HEK293 (cell line): ENCODE data around the gene CTDNEP1.
A peak's percentile ranks its signal among the peaks of the same experiment; 100 is the strongest.

Experiments
- CTCF ChIA-PET: fragments of 350-600 bp; formaldehyde crosslinking; extraction: SDS; loops from one replicate; lab custom pipeline; 2021; ENCODE audit warnings: antibody characterized with exemption; lab: Yijun Ruan, JAX
- POLR2A ChIA-PET: fragments of 300-600 bp; formaldehyde crosslinking; extraction: SDS; loops from one replicate; lab custom pipeline; 2020; ENCODE audit warnings: antibody characterized with exemption, inconsistent platforms; lab: Yijun Ruan, JAX
- H3K27ac ChIP-seq: fragments of 200-500 bp; sonication (Bioruptor generic); 2 replicates; pipeline ENCODE4 v1.5.1; 2014; ENCODE audit warnings: low read depth, low read length, control low read depth, inconsistent platforms; ENCODE audit errors: extremely low read depth
- H3K36me3 ChIP-seq, 2 experiments: fragments of 200-500 bp in 1 of 2; sonication (Bioruptor generic) in 1 of 2; 1 replicate in 1 of 2; 2 replicates in 1 of 2; pipeline ENCODE4 v1.5.1; 2014 to 2017; ENCODE audit warnings: inconsistent platforms in 2 of 2, low read length in 2 of 2; ENCODE audit not compliant: control insufficient read depth in 2 of 2, insufficient read depth in 1 of 2
- H3K4me1 ChIP-seq: fragments of 200-500 bp; sonication (Bioruptor generic); 2 replicates; pipeline ENCODE4 v1.5.1; 2014; ENCODE audit warnings: mild to moderate bottlenecking, low read length, inconsistent platforms; ENCODE audit not compliant: control insufficient read depth, insufficient read depth
- H3K4me3 ChIP-seq: 2 replicates; pipeline ENCODE4 v1.5.1; 2011; ENCODE audit warnings: low read depth, mild to moderate bottlenecking, control low read depth, low read length, moderate library complexity
- H3K9me3 ChIP-seq: fragments of 200-500 bp; sonication (Bioruptor generic); 2 replicates; pipeline ENCODE4 v1.5.1; 2014; ENCODE audit warnings: low read depth, low read length, inconsistent platforms; ENCODE audit not compliant: control insufficient read depth, insufficient read depth
- GLIS1 ChIP-seq: fragments of 450-650 bp; formaldehyde crosslinking; IDR thresholded peaks from 2 replicates; pipeline ENCODE4 v1.5.1; 2016; ENCODE audit warnings: missing biosample characterization, missing genetic modification characterization
- HOXD13 ChIP-seq: sonication (generic); formaldehyde crosslinking; IDR thresholded peaks from 2 replicates; pipeline ENCODE4 v1.8.0; 2022; ENCODE audit warnings: missing genetic modification reagents, borderline replicate concordance
- KLF16 ChIP-seq: fragments of 450-650 bp; formaldehyde crosslinking; IDR thresholded peaks from 2 replicates; pipeline ENCODE4 v1.5.1; 2017; ENCODE audit warnings: missing biosample characterization, missing genetic modification characterization
- TCF7L2 ChIP-seq: IDR thresholded peaks from 2 replicates; pipeline ENCODE4 v1.6.1; 2011; ENCODE audit warnings: low read depth, mild to moderate bottlenecking, inconsistent platforms, low read length, moderate library complexity, borderline replicate concordance
- WT1 ChIP-seq: fragments of 450-650 bp; formaldehyde crosslinking; IDR thresholded peaks from 2 replicates; pipeline ENCODE4 v1.5.1; 2016; ENCODE audit warnings: missing biosample characterization, missing genetic modification characterization
- YY2 ChIP-seq: fragments of 450-650 bp; formaldehyde crosslinking; IDR thresholded peaks from 2 replicates; pipeline ENCODE4 v1.5.1; 2016; ENCODE audit warnings: missing biosample characterization, missing genetic modification characterization
- ZBTB20 ChIP-seq: fragments of 450-650 bp; formaldehyde crosslinking; IDR thresholded peaks from 2 replicates; pipeline ENCODE4 v1.5.1; 2016; ENCODE audit warnings: missing biosample characterization, missing genetic modification characterization
- ZBTB21 ChIP-seq: fragments of 450-650 bp; formaldehyde crosslinking; IDR thresholded peaks from 2 replicates; pipeline ENCODE4 v1.5.1; 2017; ENCODE audit warnings: missing biosample characterization, missing genetic modification characterization
- ZBTB48 ChIP-seq: fragments of 450-650 bp; formaldehyde crosslinking; IDR thresholded peaks from 2 replicates; pipeline ENCODE4 v1.5.1; 2016; ENCODE audit warnings: missing biosample characterization, missing genetic modification characterization
- ZBTB6 ChIP-seq: fragments of 450-650 bp; formaldehyde crosslinking; IDR thresholded peaks from 2 replicates; pipeline ENCODE4 v1.5.1; 2017; ENCODE audit warnings: missing biosample characterization, missing genetic modification characterization
- ZBTB7A ChIP-seq: fragments of 450-650 bp; formaldehyde crosslinking; IDR thresholded peaks from 2 replicates; pipeline ENCODE4 v1.5.1; 2016; ENCODE audit warnings: low read depth, missing biosample characterization, missing genetic modification characterization
- ZFP69B ChIP-seq: fragments of 450-650 bp; formaldehyde crosslinking; IDR thresholded peaks from 2 replicates; pipeline ENCODE4 v1.5.1; 2016; ENCODE audit warnings: missing biosample characterization, missing genetic modification characterization
- ZNF157 ChIP-seq: fragments of 450-650 bp; formaldehyde crosslinking; IDR thresholded peaks from 2 replicates; pipeline ENCODE4 v1.5.1; 2016; ENCODE audit warnings: missing biosample characterization, missing genetic modification characterization
- ZNF18 ChIP-seq: fragments of 450-650 bp; formaldehyde crosslinking; IDR thresholded peaks from 2 replicates; pipeline ENCODE4 v1.5.1; 2016; ENCODE audit warnings: missing biosample characterization, missing genetic modification characterization
- ZNF2 ChIP-seq: fragments of 450-650 bp; formaldehyde crosslinking; IDR thresholded peaks from 2 replicates; pipeline ENCODE4 v1.5.1; 2016; ENCODE audit warnings: missing biosample characterization, missing genetic modification characterization
- ZNF266 ChIP-seq: fragments of 450-650 bp; formaldehyde crosslinking; IDR thresholded peaks from 2 replicates; pipeline ENCODE4 v1.5.1; 2016; ENCODE audit warnings: missing biosample characterization, missing genetic modification characterization, low read depth
- ZNF274 ChIP-seq, 2 experiments: fragments of 200-500 bp in 1 of 2; fragments of 450-650 bp in 1 of 2; sonication (Bioruptor generic) in 1 of 2; formaldehyde crosslinking in 1 of 2; IDR thresholded peaks; 2 replicates each; pipeline versions ENCODE4 v1.5.1 to v1.6.1; 2014 to 2016; ENCODE audit warnings: borderline replicate concordance in 1 of 2, inconsistent platforms in 1 of 2, low read length in 1 of 2, missing biosample characterization in 1 of 2, missing genetic modification characterization in 1 of 2
- ZNF37A ChIP-seq: fragments of 450-650 bp; IDR thresholded peaks from 2 replicates; pipeline ENCODE4 v1.5.1; 2018; ENCODE audit warnings: missing biosample characterization, missing genetic modification characterization
- ZNF433 ChIP-seq: fragments of 450-650 bp; formaldehyde crosslinking; IDR thresholded peaks from 2 replicates; pipeline ENCODE4 v1.5.1; 2016; ENCODE audit warnings: missing biosample characterization, missing genetic modification characterization, low read depth
- ZNF501 ChIP-seq: fragments of 450-650 bp; formaldehyde crosslinking; IDR thresholded peaks from 2 replicates; pipeline ENCODE4 v1.5.1; 2016; ENCODE audit warnings: missing biosample characterization, missing genetic modification characterization
- ZNF560 ChIP-seq: fragments of 450-650 bp; formaldehyde crosslinking; IDR thresholded peaks from 2 replicates; pipeline ENCODE4 v1.5.1; 2017; ENCODE audit warnings: missing biosample characterization, missing genetic modification characterization, borderline replicate concordance
- ZNF610 ChIP-seq: fragments of 450-650 bp; formaldehyde crosslinking; IDR thresholded peaks from 2 replicates; pipeline ENCODE4 v1.5.1; 2016; ENCODE audit warnings: missing biosample characterization, missing genetic modification characterization, borderline replicate concordance
- ZNF623 ChIP-seq: fragments of 450-650 bp; formaldehyde crosslinking; IDR thresholded peaks from 2 replicates; pipeline ENCODE4 v1.5.1; 2016; ENCODE audit warnings: missing biosample characterization, missing genetic modification characterization
- ZNF629 ChIP-seq: fragments of 450-650 bp; formaldehyde crosslinking; IDR thresholded peaks from 2 replicates; pipeline ENCODE4 v1.5.1; 2017; ENCODE audit warnings: missing biosample characterization, missing genetic modification characterization
- ZNF76 ChIP-seq: fragments of 450-650 bp; formaldehyde crosslinking; IDR thresholded peaks from 2 replicates; pipeline ENCODE4; 2016; ENCODE audit warnings: low read depth, missing biosample characterization, missing genetic modification characterization, borderline replicate concordance
- ZNF843 ChIP-seq: fragments of 450-650 bp; formaldehyde crosslinking; IDR thresholded peaks from 2 replicates; pipeline ENCODE4 v1.5.1; 2016; ENCODE audit warnings: missing biosample characterization, missing genetic modification characterization
- ZSCAN18 ChIP-seq: fragments of 450-650 bp; formaldehyde crosslinking; IDR thresholded peaks from 2 replicates; pipeline ENCODE4 v1.5.1; 2016; ENCODE audit warnings: missing biosample characterization, missing genetic modification characterization
- ZSCAN30 ChIP-seq: fragments of 450-650 bp; IDR thresholded peaks from 2 replicates; pipeline ENCODE4 v1.5.1; 2018; ENCODE audit warnings: missing biosample characterization, mild to moderate bottlenecking, missing genetic modification characterization, moderate library complexity
- ZXDB ChIP-seq: fragments of 450-650 bp; formaldehyde crosslinking; IDR thresholded peaks from 2 replicates; pipeline ENCODE4 v1.5.1; 2016; ENCODE audit warnings: missing biosample characterization, missing genetic modification characterization
- TF ChIP-seq, protein P1 (sequence below): fragments of 450-650 bp; formaldehyde crosslinking; IDR thresholded peaks from 2 replicates; pipeline ENCODE4 v1.5.1; 2016; ENCODE audit warnings: missing biosample characterization, missing genetic modification characterization
- TF ChIP-seq, protein P2 (sequence below): fragments of 450-650 bp; formaldehyde crosslinking; IDR thresholded peaks from 2 replicates; pipeline ENCODE4 v1.5.1; 2016; ENCODE audit warnings: missing biosample characterization, missing genetic modification characterization

Gene CTDNEP1

GRCh38 chr17:7238420-7239090 is 13.0 kb downstream of the CTDNEP1 start:
- Histone ChIP-seq H3K4me3 (peak overlapping the region; percentile 90), H3K9me3 (no peaks in the 10 kb centered on the region), H3K36me3 (peaks cover 18 to 49% of the 10 kb centered on the region in 2 experiments), H3K27ac (peak overlapping the region; percentile 89), H3K4me1 (peaks cover 13% of the 10 kb centered on the region)
- ChIA-PET CTCF (interaction anchor here (0.6 to 5.2 kb wide), 4 partner anchors 19 to 1827 kb away, joined by 3 to 33 read pairs (median 8); partner anchors contain the start of genes ACADVL, DLG4 and SLC2A4), POLR2A (interaction anchor here (0.5 to 14.2 kb wide), 16 partner anchors 9 to 1170 kb away, joined by 3 to 284 read pairs (median 5); partner anchors contain the start of genes ACADVL, CTDNEP1, DLG4 and ELP5)
- TF ChIP-seq ZSCAN30 (tag by site-specific recombination) (no peak), ZNF76 (peak; percentile 87), ZBTB21 (tag by site-specific recombination) (no peak), ZNF274 (IDR thresholded peaks at IDR 0.05; ENCODE audit: low read length) (no peak), ZNF274 (tag by site-specific recombination; IDR thresholded peaks at IDR 0.05; ENCODE audit: borderline replicate concordance) (no peak), ZNF560 (tag by site-specific recombination) (no peak), HOXD13 (no peak), YY2 (tag by site-specific recombination) (no peak), ZBTB6 (tag by site-specific recombination) (no peak), ZNF266 (0 out of 2 replicates have a peak, but pooled peaks have one; percentile 25), ZNF37A (tag by site-specific recombination) (no peak), WT1 (tag by site-specific recombination) (no peak), ZNF2 (tag by site-specific recombination) (no peak), ZFP69B (tag by site-specific recombination) (0 out of 2 replicates have a peak, but pooled peaks have one; percentile 21), ZSCAN18 (tag by site-specific recombination) (no peak), ZNF501 (tag by site-specific recombination) (no peak), ZNF623 (peak; percentile 16; the same call in 1 of the 2 replicates), KLF16 (tag by site-specific recombination) (no peak; the same call in 1 of the 2 replicates), ZNF433 (no peak), ZBTB7A (tag by site-specific recombination) (peak; percentile 57; the same call in 1 of the 2 replicates), ZBTB20 (tag by site-specific recombination) (peak; percentile 93), ZNF843 (no peak), ZXDB (no peak), TCF7L2 (no peak), GLIS1 (tag by site-specific recombination) (peak; percentile 30; the same call in 1 of the 2 replicates), ZNF18 (tag by site-specific recombination) (no peak), ZBTB48 (tag by site-specific recombination) (peak; percentile 31; the same call in 1 of the 2 replicates), ZNF610 (no peak), ZNF157 (tag by site-specific recombination) (no peak), ZNF629 (tag by site-specific recombination) (no peak)
- TF ChIP-seq, protein P1, sequence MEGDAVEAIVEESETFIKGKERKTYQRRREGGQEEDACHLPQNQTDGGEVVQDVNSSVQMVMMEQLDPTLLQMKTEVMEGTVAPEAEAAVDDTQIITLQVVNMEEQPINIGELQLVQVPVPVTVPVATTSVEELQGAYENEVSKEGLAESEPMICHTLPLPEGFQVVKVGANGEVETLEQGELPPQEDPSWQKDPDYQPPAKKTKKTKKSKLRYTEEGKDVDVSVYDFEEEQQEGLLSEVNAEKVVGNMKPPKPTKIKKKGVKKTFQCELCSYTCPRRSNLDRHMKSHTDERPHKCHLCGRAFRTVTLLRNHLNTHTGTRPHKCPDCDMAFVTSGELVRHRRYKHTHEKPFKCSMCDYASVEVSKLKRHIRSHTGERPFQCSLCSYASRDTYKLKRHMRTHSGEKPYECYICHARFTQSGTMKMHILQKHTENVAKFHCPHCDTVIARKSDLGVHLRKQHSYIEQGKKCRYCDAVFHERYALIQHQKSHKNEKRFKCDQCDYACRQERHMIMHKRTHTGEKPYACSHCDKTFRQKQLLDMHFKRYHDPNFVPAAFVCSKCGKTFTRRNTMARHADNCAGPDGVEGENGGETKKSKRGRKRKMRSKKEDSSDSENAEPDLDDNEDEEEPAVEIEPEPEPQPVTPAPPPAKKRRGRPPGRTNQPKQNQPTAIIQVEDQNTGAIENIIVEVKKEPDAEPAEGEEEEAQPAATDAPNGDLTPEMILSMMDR = no peak
- TF ChIP-seq, protein P2, sequence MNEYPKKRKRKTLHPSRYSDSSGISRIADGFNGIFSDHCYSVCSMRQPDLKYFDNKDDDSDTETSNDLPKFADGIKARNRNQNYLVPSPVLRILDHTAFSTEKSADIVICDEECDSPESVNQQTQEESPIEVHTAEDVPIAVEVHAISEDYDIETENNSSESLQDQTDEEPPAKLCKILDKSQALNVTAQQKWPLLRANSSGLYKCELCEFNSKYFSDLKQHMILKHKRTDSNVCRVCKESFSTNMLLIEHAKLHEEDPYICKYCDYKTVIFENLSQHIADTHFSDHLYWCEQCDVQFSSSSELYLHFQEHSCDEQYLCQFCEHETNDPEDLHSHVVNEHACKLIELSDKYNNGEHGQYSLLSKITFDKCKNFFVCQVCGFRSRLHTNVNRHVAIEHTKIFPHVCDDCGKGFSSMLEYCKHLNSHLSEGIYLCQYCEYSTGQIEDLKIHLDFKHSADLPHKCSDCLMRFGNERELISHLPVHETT (tag by site-specific recombination) = no peak
